HEK293T (cell line): Measurements from ENCODE around the gene CPA2.
A peak's percentile ranks its signal among the peaks of the same experiment; 100 is the strongest.

Experiments used
- CTCF ChIA-PET: fragments of 350-600 bp; formaldehyde crosslinking; extraction: SDS; loops from one replicate; lab custom pipeline; 2021; ENCODE audit warnings: antibody characterized with exemption, inconsistent platforms; lab: Yijun Ruan, JAX
- POLR2A ChIA-PET: fragments of 350-600 bp; formaldehyde crosslinking; extraction: SDS; loops from one replicate; lab custom pipeline; 2020; ENCODE audit warnings: antibody characterized with exemption, inconsistent platforms; lab: Yijun Ruan, JAX
- DNase-seq: peaks from one replicate; pipeline ENCODE4 v3.0.0; 2012; ENCODE audit warnings: mixed read lengths; ENCODE audit errors: extremely low spot score
- ARNT ChIP-seq: fragments of 450-650 bp; IDR thresholded peaks from 2 replicates; pipeline ENCODE4 v1.6.1; 2017; ENCODE audit warnings: mild to moderate bottlenecking
- BHLHE40 ChIP-seq: fragments of 450-650 bp; IDR thresholded peaks from 2 replicates; pipeline ENCODE4 v1.6.1; 2016; ENCODE audit warnings: mild to moderate bottlenecking, moderate library complexity, borderline replicate concordance
- CTBP1 ChIP-seq: fragments of 450-650 bp; IDR thresholded peaks from 2 replicates; pipeline ENCODE4 v1.6.1; 2016; ENCODE audit warnings: borderline replicate concordance
- ELF4 ChIP-seq: fragments of 450-650 bp; IDR thresholded peaks from 2 replicates; pipeline ENCODE4 v1.6.1; 2017; ENCODE audit warnings: antibody characterized with exemption
- FOXA1 ChIP-seq: fragments of 450-650 bp; IDR thresholded peaks from 2 replicates; pipeline ENCODE4 v1.6.1; 2016; ENCODE audit warnings: mild to moderate bottlenecking
- FOXK2 ChIP-seq: fragments of 450-650 bp; IDR thresholded peaks from 2 replicates; pipeline ENCODE4 v1.6.1; 2016; ENCODE audit warnings: mild to moderate bottlenecking
- FOXM1 ChIP-seq: fragments of 450-650 bp; IDR thresholded peaks from 2 replicates; pipeline ENCODE4 v1.6.1; 2017; ENCODE audit warnings: mild to moderate bottlenecking, borderline replicate concordance
- HDGF ChIP-seq: fragments of 450-650 bp; IDR thresholded peaks from 2 replicates; pipeline ENCODE4 v1.6.1; 2017; ENCODE audit warnings: antibody characterized with exemption, borderline replicate concordance
- L3MBTL2 ChIP-seq: fragments of 450-650 bp; conservative IDR thresholded peaks from 2 replicates; pipeline ENCODE4 v1.6.1; 2016; ENCODE audit warnings: mild to moderate bottlenecking
- LEF1 ChIP-seq: fragments of 450-650 bp; IDR thresholded peaks from 2 replicates; pipeline ENCODE4 v1.6.1; 2017; ENCODE audit warnings: mild to moderate bottlenecking, borderline replicate concordance
- NFRKB ChIP-seq: fragments of 450-650 bp; IDR thresholded peaks from 2 replicates; pipeline ENCODE4 v1.6.1; 2016; ENCODE audit warnings: mild to moderate bottlenecking, moderate library complexity
- PKNOX1 ChIP-seq: fragments of 450-650 bp; IDR thresholded peaks from 2 replicates; pipeline ENCODE4 v1.6.1; 2016
- SP1 ChIP-seq: fragments of 450-650 bp; IDR thresholded peaks from 2 replicates; pipeline ENCODE4 v1.6.1; 2017
- SUZ12 ChIP-seq: fragments of 450-650 bp; IDR thresholded peaks from 2 replicates; pipeline ENCODE4 v1.6.1; 2016; ENCODE audit warnings: mild to moderate bottlenecking
- TARDBP ChIP-seq: fragments of 450-650 bp; IDR thresholded peaks from 2 replicates; pipeline ENCODE4 v1.6.1; 2016
- ZNF384 ChIP-seq: fragments of 450-650 bp; IDR thresholded peaks from 2 replicates; pipeline ENCODE4 v1.6.1; 2016

CPA2 gene

GRCh38 chr7:130268463-130269317, 2.0 kb downstream of the CPA2 start:
- POLR2A ChIA-PET = no interaction called here
- TF ChIP-seq CTBP1 = no peak
- TF ChIP-seq SP1 = no peak
- TF ChIP-seq FOXK2 = no peak
- no peak for TF ChIP-seq FOXA1
- no peak for TF ChIP-seq FOXM1
- no peak for TF ChIP-seq PKNOX1
- no peak for TF ChIP-seq BHLHE40
- TF ChIP-seq ZNF384 = no peak
- no peak for TF ChIP-seq L3MBTL2
- TF ChIP-seq LEF1 = no peak
- TF ChIP-seq TARDBP = no peak
- TF ChIP-seq HDGF = no peak
- no peak for TF ChIP-seq NFRKB
- no peak for TF ChIP-seq ELF4
- no peak for TF ChIP-seq ARNT
- TF ChIP-seq SUZ12 = no peak
- DNase-seq = no peak
- CTCF ChIA-PET = interaction anchor here (0.6 kb wide), 1 partner anchor 10 kb away, joined by 3 read pairs; no protein-coding TSS in a partner anchor

GRCh38 chr7:130269318-130269694, 2.6 kb downstream of the CPA2 start:
- POLR2A ChIA-PET = no interaction called here
- CTCF ChIA-PET = no interaction called here
- DNase-seq = no peak
- TF ChIP-seq CTBP1 = no peak
- TF ChIP-seq L3MBTL2 = no peak
- TF ChIP-seq BHLHE40 = no peak

- ChIA-PET CTCF (no interaction called here), POLR2A (no interaction called here)
- TF ChIP-seq CTBP1 = no peak
- TF ChIP-seq BHLHE40 = no peak
- no peak for TF ChIP-seq L3MBTL2
- no peak for TF ChIP-seq PKNOX1
- no peak for TF ChIP-seq ZNF384
- no peak for TF ChIP-seq NFRKB
- TF ChIP-seq LEF1 = no peak
- no peak for TF ChIP-seq HDGF
- no peak for TF ChIP-seq FOXM1
- no peak for TF ChIP-seq FOXA1
- no peak for TF ChIP-seq ELF4
- DNase-seq = no peak
These were observed 4.5 kb downstream of the CPA2 start for GRCh38 chr7:130270947-130271800.

GRCh38 chr7:130272381-130273080, 5.9 kb downstream of the CPA2 start:
- peak; percentile 28 for DNase-seq
- ChIA-PET CTCF (interaction anchor here (0.6 kb wide), 1 partner anchor 64 kb away, joined by 10 read pairs; no protein-coding TSS in a partner anchor), POLR2A (interaction anchor here (0.6 to 2.3 kb wide), 6 partner anchors 9 to 202 kb away, joined by 3 to 15 read pairs (median 4); partner anchors contain the start of genes CEP41, KLHDC10 and TMEM209)
- no peak for TF ChIP-seq HDGF
- no peak for TF ChIP-seq TARDBP
- no peak for TF ChIP-seq FOXK2

- CTCF ChIA-PET = interaction anchor here (0.6 kb wide), 2 partner anchors 64 to 99 kb away, joined by 3 to 10 read pairs; no protein-coding TSS in a partner anchor
- peak; percentile 78 for DNase-seq
- POLR2A ChIA-PET = interaction anchor here (0.8 to 2.3 kb wide), 6 partner anchors 10 to 168 kb away, joined by 3 to 15 read pairs (median 4); partner anchors contain the start of genes CEP41 and TMEM209
- no peak for TF ChIP-seq HDGF
- TF ChIP-seq TARDBP = no peak
- no peak for TF ChIP-seq LEF1
- peak; percentile 90 for TF ChIP-seq ZNF384
- TF ChIP-seq PKNOX1 = peak; percentile 1; the same call in 1 of the 2 replicates
- TF ChIP-seq SUZ12 = no peak
- no peak for TF ChIP-seq FOXA1
- peak; percentile 87 for TF ChIP-seq L3MBTL2
- no peak for TF ChIP-seq BHLHE40
- no peak for TF ChIP-seq ARNT
- no peak for TF ChIP-seq ELF4
- no peak for TF ChIP-seq SP1
- TF ChIP-seq FOXM1 = no peak
- TF ChIP-seq CTBP1 = no peak
- TF ChIP-seq NFRKB = no peak
- TF ChIP-seq FOXK2 = no peak
These were observed 6.6 kb downstream of the CPA2 start for GRCh38 chr7:130273081-130273932.
